Metanephros (tissue), 1 donor: Measurements from ENCODE around the gene RAD23B. TPM values are rescaled to one million over a fixed set of nuclear protein-coding genes. Genes with fewer than 3 reads are reported as not detected.

ENCODE experiments used
- total RNA-seq: library from RNA; depleted of rRNA; stranded (reverse); fragments of >200 nt; gene quantifications from one replicate; pipeline ENCODE4 v1.2.3, GENCODE V29; 2014

Gene RAD23B
- total RNA-seq: 81.3 TPM

GRCh38 chr9:107282759-107283622 lies at the start of gene RAD23B:
TSS of gene RAD23B (plus strand) at chr9:107283279. CDS start at chr9:107283630, 351 bp downstream.

Other genes with a start within 250 kb of the RAD23B start
- gene KLF4, start 206.5 kb downstream of the RAD23B start, total RNA-seq: 17.3 TPM